ENCODE data around the gene SMCO4.

Gene SMCO4

GRCh38 chr11:93498641-93499040 is 44.5 kb downstream of the SMCO4 start:
- no peak for DNase-seq

- DNase-seq: no peak
Measured at GRCh38 chr11:93498161-93498560, 45.0 kb downstream of the SMCO4 start.

GRCh38 chr11:93497596-93497995 is 45.6 kb downstream of the SMCO4 start:
- no peak for DNase-seq

- no peak for DNase-seq
Measured at GRCh38 chr11:93494357-93494756, 48.8 kb downstream of the SMCO4 start.

- DNase-seq: no peak
Measured at GRCh38 chr11:93493252-93493897, 49.8 kb downstream of the SMCO4 start.

- no peak for DNase-seq
Measured at GRCh38 chr11:93492464-93493251, 50.5 kb downstream of the SMCO4 start.

GRCh38 chr11:93491973-93492372 is 51.2 kb downstream of the SMCO4 start:
- no peak for DNase-seq

- DNase-seq: no peak
Measured at GRCh38 chr11:93490996-93491618, 52.1 kb downstream of the SMCO4 start.

GRCh38 chr11:93489841-93490240 is 53.4 kb downstream of the SMCO4 start:
- no peak for DNase-seq

- DNase-seq: no peak
Measured at GRCh38 chr11:93487032-93487483, 56.1 kb downstream of the SMCO4 start.

GRCh38 chr11:93485983-93486382 is 57.2 kb downstream of the SMCO4 start:
- no peak for DNase-seq

- DNase-seq: no peak
Measured at GRCh38 chr11:93484716-93485115, 58.5 kb downstream of the SMCO4 start.

GRCh38 chr11:93482556-93482955 is 60.6 kb downstream of the SMCO4 start:
- DNase-seq: no peak

- DNase-seq: no peak
Measured at GRCh38 chr11:93481696-93482095, 61.5 kb downstream of the SMCO4 start.

- DNase-seq: no peak
Measured at GRCh38 chr11:93481279-93481678, 61.9 kb downstream of the SMCO4 start.

- no peak for DNase-seq
Measured at GRCh38 chr11:93480756-93481155, 62.4 kb downstream of the SMCO4 start.

GRCh38 chr11:93480256-93480655 is 62.9 kb downstream of the SMCO4 start:
- no peak for DNase-seq

GRCh38 chr11:93478841-93479240 is 64.3 kb downstream of the SMCO4 start:
- DNase-seq: no peak

GRCh38 chr11:93477684-93478234 is 65.4 kb downstream of the SMCO4 start:
- DNase-seq: no peak

GRCh38 chr11:93476796-93477195 is 66.4 kb downstream of the SMCO4 start:
- DNase-seq: no peak

- DNase-seq: no peak
Measured at GRCh38 chr11:93474123-93474522, 69.1 kb downstream of the SMCO4 start.

- DNase-seq: no peak
Measured at GRCh38 chr11:93468290-93468689, 74.9 kb downstream of the SMCO4 start.

GRCh38 chr11:93467054-93467453 is 76.1 kb downstream of the SMCO4 start:
- DNase-seq: no peak

Data from CD4-positive, alpha-beta T cell treated with Interferon gamma for 1 hour (primary cell).